T-helper 2 cell (primary cell): ENCODE results near the gene KDM4F.

Experiments used
- DNase-seq, 5 experiments: peaks; one replicate each; pipeline versions ENCODE4 v3.0.0 to v3.0.0-alpha.2; 2012 to 2022

The KDM4F gene

GRCh38 chr11:95066716-95067038 is 17.5 kb downstream of the KDM4F start, which contains the start of gene SRSF8:
TSS of gene SRSF8 (plus strand) at chr11:95066919. CDS start at chr11:95067227, 308 bp downstream.
- DNase-seq, result no peak

DNA sequence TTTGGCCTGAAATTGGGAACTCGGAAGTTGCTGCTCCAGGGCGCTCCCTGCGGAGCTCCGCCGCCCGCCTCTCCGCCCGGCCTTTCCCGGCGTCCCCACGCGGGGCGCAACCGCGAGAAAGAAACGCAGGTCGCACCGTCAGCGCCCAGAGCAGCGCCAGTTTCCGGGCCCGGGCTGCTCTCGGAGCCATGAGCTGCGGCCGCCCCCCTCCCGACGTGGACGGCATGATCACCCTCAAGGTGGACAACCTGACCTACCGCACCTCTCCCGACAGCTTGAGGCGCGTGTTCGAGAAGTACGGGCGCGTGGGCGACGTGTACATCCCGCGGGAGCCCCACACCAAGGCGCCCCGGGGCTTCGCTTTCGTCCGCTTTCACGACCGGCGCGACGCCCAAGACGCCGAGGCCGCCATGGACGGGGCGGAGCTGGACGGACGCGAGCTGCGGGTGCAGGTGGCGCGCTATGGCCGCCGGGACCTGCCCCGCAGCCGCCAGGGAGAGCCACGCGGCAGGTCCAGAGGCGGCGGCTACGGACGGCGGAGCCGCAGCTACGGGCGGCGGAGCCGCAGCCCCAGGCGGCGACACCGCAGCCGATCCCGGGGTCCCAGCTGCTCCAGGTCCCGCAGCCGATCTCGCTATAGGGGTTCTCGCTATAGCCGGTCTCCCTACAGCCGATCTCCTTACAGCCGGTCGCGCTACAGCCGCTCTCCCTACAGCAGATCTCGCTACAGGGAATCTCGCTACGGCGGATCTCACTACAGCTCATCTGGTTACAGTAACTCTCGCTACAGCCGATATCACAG is 18.0 kb downstream of the KDM4F start:
- peak; percentile 54 to 80 (median 65) for DNase-seq

DNA sequence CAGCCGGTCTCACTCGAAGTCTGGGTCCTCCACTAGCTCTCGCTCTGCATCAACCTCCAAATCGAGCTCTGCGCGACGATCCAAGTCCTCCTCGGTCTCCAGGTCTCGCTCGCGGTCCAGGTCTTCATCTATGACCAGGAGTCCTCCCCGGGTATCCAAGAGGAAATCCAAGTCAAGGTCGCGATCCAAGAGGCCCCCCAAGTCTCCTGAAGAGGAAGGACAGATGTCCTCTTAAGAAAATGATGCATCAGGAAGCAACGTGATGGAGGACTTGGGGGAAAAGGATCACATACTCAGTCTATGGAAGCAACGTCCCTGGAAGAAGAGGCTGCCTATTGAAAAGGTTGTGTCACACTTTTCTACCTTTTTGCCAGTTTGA is 18.6 kb downstream of the KDM4F start:
- no peak for DNase-seq

- peak; percentile 19 to 96 (median 56) for DNase-seq
These were observed 19.3 kb downstream of the KDM4F start for GRCh38 chr11:95068549-95068948.

GRCh38 chr11:95070471-95070870 is 21.2 kb downstream of the KDM4F start:
- DNase-seq, result no peak

DNA sequence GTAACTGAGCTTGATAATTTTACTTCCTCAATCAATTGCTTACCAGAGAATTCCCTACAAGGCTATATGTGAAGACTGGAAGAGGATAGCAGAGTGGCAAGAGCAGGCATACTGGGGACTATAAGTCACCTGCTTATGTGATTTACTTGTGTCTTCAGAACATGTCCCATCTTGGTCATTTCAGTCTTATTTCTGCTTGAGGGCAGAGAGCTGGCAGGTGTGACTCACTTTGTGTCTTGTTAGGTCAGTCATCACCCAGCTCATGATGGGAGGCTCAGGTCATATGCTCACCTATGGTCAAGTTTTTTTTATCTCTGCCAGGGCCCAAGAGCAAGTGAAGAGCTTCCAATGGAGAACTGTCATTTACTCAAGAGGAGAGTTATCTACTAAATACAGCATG is 23.7 kb downstream of the KDM4F start:
- DNase-seq, result no peak

DNA sequence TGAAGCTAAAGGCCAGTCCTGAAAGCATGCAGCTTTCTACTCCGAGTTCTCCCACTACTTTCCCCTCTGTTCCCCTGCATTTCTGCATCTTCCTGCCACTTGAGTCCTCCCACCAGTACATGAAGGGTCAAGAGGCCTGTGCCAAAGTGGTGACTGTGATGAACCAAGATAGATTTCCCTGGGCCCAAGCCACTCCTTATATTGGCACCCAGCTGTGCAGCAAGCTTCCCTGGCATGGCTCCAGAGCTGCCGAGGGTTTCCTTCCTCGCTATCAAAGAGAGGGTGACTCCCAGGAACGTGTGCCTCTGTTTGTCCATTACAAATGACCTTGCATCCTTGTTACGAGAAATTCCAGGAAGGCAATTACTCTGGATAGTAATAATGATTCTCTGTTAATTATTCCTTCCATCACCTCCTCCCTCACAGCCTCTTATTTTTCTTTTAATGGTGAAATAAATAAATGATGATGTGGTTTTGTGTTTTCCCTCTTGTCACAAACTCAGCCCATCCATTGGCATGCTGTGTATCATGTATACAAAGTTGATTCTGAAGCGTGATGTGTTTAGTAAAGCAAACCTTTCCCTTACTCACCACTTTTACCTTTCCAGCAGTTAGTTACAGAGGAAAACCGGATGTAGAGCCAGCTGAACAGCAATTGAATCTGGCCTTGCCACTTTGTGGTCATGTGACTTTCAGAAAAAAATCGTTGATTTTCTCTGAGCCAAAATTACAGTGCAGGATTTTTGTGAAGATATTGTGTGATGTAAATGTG is 25.8 kb downstream of the KDM4F start:
- no peak for DNase-seq

GRCh38 chr11:95076416-95076815 is 27.2 kb downstream of the KDM4F start:
- peak in 1 of 5 experiments; percentile 52 for DNase-seq

DNA sequence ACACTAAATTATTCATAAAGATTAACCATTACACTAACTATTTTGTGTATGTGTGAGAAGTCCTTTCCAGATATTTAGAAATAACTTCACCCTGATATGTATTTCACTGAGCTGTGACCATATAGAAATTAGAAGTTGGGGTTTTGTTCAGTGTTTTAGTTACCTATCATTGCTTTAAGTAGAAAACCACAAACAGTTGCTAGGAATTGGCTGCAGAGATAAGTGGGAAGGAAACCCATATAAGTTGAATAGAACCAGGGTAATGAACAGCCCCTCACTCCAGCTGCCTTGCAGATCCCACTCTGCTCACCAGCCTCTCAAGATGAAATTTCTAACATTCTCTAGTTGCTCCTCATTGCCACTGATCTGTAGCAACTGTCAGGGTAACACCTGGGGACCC is 27.8 kb downstream of the KDM4F start:
- no peak for DNase-seq

- DNase-seq, result no peak
These were observed 29.3 kb downstream of the KDM4F start for GRCh38 chr11:95078526-95078925.

DNA sequence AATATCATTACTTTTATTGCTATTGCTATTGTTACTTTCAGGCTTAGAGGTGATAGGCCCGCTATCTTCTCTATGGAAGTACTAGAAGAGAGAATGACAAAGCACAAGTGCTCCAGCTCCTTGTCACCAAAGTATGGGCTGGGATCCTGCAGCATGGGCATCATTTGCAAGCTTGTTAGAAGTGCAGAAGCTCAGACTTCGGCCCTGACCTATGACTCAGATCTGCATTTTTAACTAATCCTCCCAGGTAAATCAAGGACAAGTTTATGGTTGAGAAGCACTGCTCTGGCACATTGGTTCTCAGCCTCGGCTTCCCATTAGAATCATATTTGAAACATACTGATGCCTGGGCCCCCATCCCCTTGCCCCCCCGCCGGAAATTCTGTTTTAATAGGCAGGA is 31.8 kb downstream of the KDM4F start:
- no peak for DNase-seq

DNA sequence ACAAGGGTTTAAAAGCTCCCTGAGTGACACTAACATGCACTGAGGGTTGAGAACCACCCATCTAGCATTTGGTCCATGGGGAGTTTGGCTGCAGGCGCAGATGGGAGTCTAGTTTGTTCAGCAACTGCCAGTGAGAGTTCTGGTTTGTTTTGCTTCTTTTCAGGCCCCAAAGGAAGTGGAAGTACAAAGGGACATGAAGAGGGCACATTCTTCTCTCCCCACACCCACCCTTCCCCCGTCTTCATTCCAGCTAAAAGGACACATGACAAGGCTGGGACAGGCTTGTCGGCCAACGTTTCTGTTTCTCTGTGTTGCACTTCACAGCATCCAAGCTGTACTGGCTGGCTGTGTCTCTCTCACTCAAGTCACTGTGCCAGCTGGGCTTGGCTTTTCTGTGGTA is 32.2 kb downstream of the KDM4F start:
- DNase-seq, result no peak

- no peak for DNase-seq
These were observed 33.4 kb downstream of the KDM4F start for GRCh38 chr11:95082576-95083001.

DNA sequence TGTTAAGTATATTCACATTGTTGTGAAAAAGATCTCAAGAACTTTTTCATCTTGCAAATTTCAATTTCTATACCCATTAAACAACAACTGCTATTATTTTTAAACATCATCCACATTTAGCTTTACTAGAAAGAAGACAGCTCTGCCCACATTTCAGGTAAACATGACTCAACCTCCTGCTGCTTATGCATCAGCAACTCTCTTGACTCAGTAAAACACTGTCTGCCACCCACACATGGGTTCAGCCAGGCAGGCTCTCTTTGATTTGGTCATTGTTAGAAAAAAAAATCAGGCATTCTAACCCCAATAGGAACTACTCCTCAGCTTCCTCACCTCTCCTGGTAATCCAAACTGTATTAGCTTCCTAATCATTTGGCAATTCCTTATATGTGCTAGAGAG is 35.3 kb downstream of the KDM4F start:
- peak in 2 of 5 experiments; percentile 32 to 70 for DNase-seq

DNA sequence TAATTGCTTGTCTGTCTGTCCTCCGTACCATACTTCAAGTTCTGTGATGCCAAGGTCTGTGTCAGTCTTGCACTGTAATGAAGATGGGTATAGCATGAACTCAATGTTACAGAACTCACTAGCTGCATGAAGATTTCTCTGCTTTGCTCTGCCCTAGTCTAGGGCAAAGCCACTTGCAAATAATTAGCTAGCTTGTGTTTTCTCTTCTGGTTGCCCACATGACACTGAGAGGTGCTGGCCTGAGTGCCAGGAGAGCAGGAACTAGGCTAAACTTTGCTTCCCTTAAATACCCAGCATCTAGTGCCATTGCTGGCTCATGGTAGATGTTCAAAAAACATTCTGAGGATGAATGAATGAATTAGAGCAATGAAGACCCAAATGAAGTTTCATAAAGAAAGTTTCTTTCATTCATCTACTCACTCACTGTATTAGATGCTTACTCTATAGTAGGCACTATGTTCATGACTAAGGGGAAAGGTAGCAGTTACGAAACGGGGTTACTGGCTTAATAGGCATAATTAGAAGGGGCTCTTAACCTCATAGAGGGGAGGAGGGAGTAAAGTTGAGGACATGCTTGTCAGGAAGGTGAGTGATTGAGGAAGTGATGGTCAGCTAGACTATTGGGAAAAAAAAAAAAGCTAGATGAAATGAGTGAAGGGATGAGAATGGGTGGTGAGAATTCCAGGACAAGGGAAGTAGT is 36.0 kb downstream of the KDM4F start:
- no peak for DNase-seq

DNA sequence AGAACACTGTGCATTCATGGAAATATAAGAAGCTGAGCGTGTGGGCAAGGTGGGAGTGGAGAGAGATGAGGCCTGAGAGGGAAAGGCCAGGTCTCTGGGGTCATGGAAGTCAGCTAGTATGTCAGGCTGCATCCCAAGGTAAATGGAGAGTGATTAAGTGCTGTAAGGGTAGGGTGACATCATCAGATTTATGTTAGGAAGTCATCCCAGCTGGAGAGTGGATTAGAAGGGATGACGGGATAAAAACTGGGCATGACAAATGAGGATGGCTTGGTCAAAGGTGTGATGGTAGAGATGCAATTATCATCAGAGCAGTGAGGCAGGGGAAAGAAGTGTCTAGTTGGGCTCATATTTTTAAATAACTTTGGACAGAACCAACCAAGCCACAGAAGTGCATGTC is 36.9 kb downstream of the KDM4F start:
- no peak for DNase-seq

DNA sequence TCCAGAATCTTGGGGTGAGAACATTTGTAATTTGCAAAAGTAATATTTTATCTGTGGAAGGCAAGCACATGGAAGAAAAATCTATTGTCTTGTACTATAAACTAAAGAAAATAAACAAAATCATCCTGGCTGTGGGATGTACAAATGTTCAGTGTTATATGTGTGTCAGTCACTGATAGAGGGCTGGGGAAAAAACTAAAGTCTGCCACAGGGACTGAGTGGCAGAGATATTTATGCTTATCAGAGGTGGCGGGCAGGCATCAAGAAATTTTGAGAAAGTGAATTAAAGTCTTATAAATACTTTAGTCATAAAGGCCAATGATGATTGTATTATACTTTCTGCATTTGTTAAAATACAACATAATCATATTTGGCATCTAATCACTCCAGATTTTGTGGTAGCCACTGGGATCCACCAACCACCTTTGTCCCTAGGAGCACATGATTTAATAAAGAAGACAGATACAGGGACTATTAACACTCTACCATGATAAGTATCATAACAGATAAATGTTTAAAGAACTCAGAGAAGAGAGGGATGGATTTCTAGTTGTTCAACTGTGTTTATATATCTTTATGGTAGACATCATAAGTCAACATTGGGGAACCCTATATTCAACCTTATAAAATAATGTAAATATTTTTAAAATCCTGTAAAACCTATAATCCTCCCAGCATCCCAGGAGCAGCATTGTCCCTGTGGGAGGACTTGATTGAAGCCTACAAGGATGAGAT is 37.8 kb downstream of the KDM4F start:
- no peak for DNase-seq

DNA sequence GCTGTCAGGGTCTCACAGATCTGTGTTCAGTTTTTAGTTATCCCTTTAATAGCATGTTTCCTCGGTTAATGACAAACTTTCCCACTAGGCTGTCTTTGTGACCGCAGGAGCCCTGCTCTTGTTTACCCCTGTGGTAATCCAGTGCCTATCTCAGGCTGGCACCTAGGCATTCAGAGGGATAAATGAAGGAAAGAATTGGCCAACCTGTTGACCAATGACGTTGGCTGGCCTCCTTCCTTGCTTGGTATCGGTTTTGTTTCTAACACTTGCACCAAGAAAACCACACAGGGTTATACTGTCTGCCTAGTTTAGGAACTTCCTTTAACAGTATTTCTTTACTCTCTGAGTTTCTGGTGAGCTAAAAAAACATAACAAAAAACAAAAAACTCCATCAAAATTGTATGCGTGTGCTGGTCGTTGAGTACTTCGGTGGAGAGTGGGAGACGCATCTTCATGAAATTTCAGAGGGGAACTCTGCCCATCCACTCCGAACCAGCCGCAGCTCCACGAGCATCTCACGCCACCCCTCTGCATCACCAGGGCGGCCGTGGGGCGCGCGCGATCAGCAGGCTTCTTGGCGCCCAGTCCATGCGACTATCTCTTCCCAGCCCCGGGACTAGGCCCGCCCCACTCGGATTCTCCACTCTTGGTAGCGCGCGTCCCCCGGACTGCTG is 39.9 kb downstream of the KDM4F start:
- DNase-seq, result peak in 2 of 5 experiments; percentile 52 to 83

- DNase-seq, result peak; percentile 68 to 94 (median 79)
These were observed 40.7 kb downstream of the KDM4F start, which contains the start of gene ENDOD1 for GRCh38 chr11:95089620-95090542. TSS of gene ENDOD1 (plus strand) at chr11:95089846. CDS start at chr11:95089928, 82 bp downstream.

- DNase-seq, result no peak
These were observed 42.5 kb downstream of the KDM4F start for GRCh38 chr11:95091663-95092180.
